GM12891 (cell line): ENCODE measurements around the gene KRT73.

ENCODE experiments used
- POLR2A ChIP-seq: IDR thresholded peaks from 2 replicates; pipeline ENCODE4 v1.6.1; 2011; ENCODE audit warnings: low read depth, low read length, control low read depth
- POLR2AphosphoS5 ChIP-seq: IDR thresholded peaks from 2 replicates; pipeline ENCODE4 v1.6.1; 2011; ENCODE audit warnings: low read depth, low read length, control low read depth
- SPI1 ChIP-seq: IDR thresholded peaks from 2 replicates; pipeline ENCODE4 v1.6.1; 2011; ENCODE audit warnings: low read depth, low read length, control low read depth
- TAF1 ChIP-seq: IDR thresholded peaks from 2 replicates; pipeline ENCODE4 v1.6.1; 2011; ENCODE audit warnings: low read depth, low read length, control low read depth

DNA sequence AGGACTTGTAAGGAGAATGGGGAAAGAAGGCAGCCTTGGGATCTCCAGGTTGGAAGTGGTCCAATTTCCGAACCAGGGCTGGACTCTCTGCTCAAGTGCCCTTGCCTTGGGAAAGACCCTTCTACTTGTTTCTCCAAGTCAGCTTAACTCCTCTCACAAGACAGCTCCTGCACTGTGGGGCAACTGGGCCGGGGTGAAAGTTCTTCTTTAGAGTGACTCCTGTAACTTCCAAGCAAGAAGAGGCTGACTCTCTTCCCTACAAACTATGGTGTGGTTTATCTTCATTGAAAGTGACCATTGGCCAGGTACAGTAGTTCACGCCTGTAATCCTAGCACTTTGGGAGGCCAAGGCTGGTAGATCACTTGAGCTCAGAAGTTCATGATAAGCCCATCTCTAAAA lies 48.1 kb upstream of the KRT73 start:
- TF ChIP-seq POLR2A (no peak), TAF1 (no peak), POLR2AphosphoS5 (no peak), SPI1 (no peak)
